GM10248 (cell line): ENCODE data around the gene PLD5.

Experiments
- CTCF ChIA-PET: fragments of 300-600 bp; sonication (Branson Sonifier 250); formaldehyde crosslinking; extraction: SDS; loops from one replicate; lab custom pipeline; 2021; ENCODE audit warnings: antibody characterized with exemption; lab: Yijun Ruan, JAX
- POLR2A ChIA-PET: fragments of 350-650 bp; sonication (Branson Sonifier 250); formaldehyde crosslinking; extraction: SDS; loops from one replicate; lab custom pipeline; 2020; ENCODE audit warnings: antibody characterized with exemption; lab: Yijun Ruan, JAX
- DNase-seq: peaks from one replicate; pipeline ENCODE4 v3.0.0; 2012; ENCODE audit errors: extremely low spot score
- TF ChIP-seq, protein P1 (sequence below): IDR thresholded peaks from 2 replicates; pipeline ENCODE4 v1.5.1; 2012; ENCODE audit warnings: mild to moderate bottlenecking, low read depth; ENCODE audit errors: extremely low read depth, missing control alignments, control extremely low read depth

Gene PLD5

GRCh38 chr1:242426271-242426905, 98.1 kb downstream of the PLD5 start:
- POLR2A ChIA-PET, result no interaction called here
- CTCF ChIA-PET, result interaction anchor here (1.5 kb wide), 1 partner anchor 36 kb away, joined by 3 read pairs; no protein-coding TSS in a partner anchor
- DNase-seq, result no peak
- TF ChIP-seq, protein P1, sequence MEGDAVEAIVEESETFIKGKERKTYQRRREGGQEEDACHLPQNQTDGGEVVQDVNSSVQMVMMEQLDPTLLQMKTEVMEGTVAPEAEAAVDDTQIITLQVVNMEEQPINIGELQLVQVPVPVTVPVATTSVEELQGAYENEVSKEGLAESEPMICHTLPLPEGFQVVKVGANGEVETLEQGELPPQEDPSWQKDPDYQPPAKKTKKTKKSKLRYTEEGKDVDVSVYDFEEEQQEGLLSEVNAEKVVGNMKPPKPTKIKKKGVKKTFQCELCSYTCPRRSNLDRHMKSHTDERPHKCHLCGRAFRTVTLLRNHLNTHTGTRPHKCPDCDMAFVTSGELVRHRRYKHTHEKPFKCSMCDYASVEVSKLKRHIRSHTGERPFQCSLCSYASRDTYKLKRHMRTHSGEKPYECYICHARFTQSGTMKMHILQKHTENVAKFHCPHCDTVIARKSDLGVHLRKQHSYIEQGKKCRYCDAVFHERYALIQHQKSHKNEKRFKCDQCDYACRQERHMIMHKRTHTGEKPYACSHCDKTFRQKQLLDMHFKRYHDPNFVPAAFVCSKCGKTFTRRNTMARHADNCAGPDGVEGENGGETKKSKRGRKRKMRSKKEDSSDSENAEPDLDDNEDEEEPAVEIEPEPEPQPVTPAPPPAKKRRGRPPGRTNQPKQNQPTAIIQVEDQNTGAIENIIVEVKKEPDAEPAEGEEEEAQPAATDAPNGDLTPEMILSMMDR, result no peak

GRCh38 chr1:242425232-242425631, 99.3 kb downstream of the PLD5 start:
- DNase-seq, result no peak
- ChIA-PET POLR2A (no interaction called here), CTCF (interaction anchor here (0.8 to 1.5 kb wide), 3 partner anchors 23 to 35 kb away, joined by 3 to 4 read pairs (median 3); no protein-coding TSS in a partner anchor)
- TF ChIP-seq, protein P1, result no peak

GRCh38 chr1:242416657-242417056, 107.8 kb downstream of the PLD5 start:
- ChIA-PET POLR2A (no interaction called here), CTCF (interaction anchor here (1.0 to 2.2 kb wide), 5 partner anchors 11 to 39 kb away, joined by 3 to 5 read pairs (median 3); no protein-coding TSS in a partner anchor)
- no peak for DNase-seq
- TF ChIP-seq, protein P1, result no peak

DNA sequence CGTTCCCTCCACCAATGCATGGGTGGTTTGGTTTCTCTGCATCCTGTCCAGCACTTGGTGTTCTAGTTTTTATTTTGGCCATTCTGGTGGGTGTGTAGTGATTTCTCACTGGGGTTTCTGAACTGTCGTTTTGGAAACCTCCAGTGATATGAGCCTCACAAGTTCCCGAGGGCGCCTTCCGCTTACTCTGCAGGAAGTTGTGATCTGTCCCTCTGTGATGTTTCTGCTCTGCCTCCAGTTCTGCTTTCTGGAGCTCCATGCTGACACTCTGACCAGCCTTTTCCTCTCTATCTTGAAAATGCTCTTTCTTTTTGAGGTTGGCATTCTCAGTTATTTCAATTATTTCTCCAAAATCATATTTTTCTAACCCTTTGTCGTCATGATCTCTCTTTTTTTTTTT, 111.6 kb downstream of the PLD5 start:
- TF ChIP-seq, protein P1, result no peak
- CTCF ChIA-PET, result no interaction called here
- DNase-seq, result no peak
- POLR2A ChIA-PET, result no interaction called here

GRCh38 chr1:242411901-242412300, 112.6 kb downstream of the PLD5 start:
- DNase-seq, result no peak
- ChIA-PET POLR2A (no interaction called here), CTCF (no interaction called here)
- TF ChIP-seq, protein P1, result no peak

- no peak for DNase-seq
- TF ChIP-seq, protein P1, result no peak
- ChIA-PET CTCF (no interaction called here), POLR2A (no interaction called here)
These were observed 118.5 kb downstream of the PLD5 start for GRCh38 chr1:242405947-242406346.
